ENCODE measurements around the gene SLC9A3. TPM values are rescaled to one million over a fixed set of nuclear protein-coding genes. Genes with fewer than 3 reads are reported as not detected.

SLC9A3 gene
- polyA plus RNA-seq, 6 donors from 2014 or later, result 0.84 to 2.1 (median 1.6) TPM

DNA sequence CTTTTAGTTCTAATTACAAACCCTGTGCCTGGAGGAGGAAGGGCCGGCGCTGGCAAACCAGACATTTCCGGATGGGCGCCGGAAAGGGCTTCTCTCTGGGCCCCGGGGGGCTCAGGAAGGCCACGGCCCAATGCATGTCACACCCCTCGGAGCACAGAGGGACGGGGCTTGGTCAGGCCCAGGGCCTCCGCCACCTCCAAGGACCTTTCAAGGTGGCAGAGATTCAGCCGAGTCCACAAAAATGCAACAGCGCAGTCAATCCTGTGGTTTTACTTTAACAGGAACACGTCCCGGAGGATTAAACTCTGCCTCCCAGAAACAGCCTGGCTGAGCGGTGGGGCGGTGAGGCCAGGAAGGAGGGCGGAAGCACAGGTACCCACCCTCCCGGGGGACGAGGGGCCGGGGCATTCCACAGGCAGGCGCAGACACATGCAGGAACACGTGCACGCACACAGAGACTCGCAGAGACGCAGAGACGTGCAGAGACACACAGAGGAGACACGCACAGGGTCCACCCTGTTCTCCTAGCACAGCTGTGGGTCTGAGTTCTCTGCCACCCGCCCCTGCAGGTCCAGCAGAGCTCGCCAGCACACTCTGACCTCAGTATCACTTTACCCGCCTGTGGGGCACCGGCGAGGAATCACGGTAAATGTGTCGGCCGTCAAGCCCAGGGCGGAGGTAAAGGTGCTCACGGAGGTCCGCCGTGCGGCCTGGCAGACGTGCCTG lies 23.0 kb downstream of the SLC9A3 start:
- H3K4me3 Mint-ChIP-seq, result peak overlapping the region in 3 of 8 donors; percentile 16 to 63 (median 27)
- H3K27ac Mint-ChIP-seq, result no peak overlapping the region
- H3K4me1 Mint-ChIP-seq, result peaks cover 4 to 21% (median 7%) of the 10 kb centered on the region in 3 donors
- H3K9me3 Mint-ChIP-seq, result peaks cover 0 to 4% (median 2%) of the 10 kb centered on the region in 7 donors
- ATAC-seq (ENCODE audit: low read depth in 2 of 2) (no peak), DNase-seq (no peak)
- peaks cover 23 to 79% (median 41%) of the 10 kb centered on the region in 3 donors for H3K27me3 Mint-ChIP-seq
- peaks cover 0 to 7% of the 10 kb centered on the region in 2 donors for H3K36me3 Mint-ChIP-seq

DNA sequence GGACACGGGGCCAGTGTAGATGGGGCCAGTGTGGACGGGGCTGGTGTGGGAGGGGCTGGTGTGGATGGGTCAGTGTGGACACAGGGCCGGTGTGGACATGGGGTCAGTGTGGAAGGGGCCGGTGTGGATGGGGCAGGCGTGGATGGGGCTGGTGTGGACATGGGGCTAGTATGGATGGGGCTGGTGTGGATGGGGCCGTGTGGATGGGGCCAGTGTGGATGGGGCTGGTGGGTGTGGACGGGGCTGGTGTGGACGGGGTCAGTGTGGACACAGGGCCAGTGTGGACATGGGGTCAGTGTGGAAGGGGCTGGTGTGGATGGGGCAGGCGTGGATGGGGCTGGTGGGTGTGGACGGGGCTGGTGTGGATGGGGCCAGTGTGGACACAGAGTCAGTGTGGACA lies 23.8 kb downstream of the SLC9A3 start:
- Mint-ChIP-seq H3K36me3 (peaks cover 0 to 7% of the 10 kb centered on the region in 2 donors), H3K27ac (peak overlapping the region in 1 of 6 donors; percentile 72), H3K9me3 (peaks cover 0 to 4% (median 2%) of the 10 kb centered on the region in 7 donors), H3K27me3 (peaks cover 23 to 82% (median 41%) of the 10 kb centered on the region in 3 donors), H3K4me3 (no peak overlapping the region), H3K4me1 (peaks cover 4 to 21% (median 7%) of the 10 kb centered on the region in 3 donors)
- ATAC-seq (ENCODE audit: low read depth in 2 of 2) (no peak), DNase-seq (no peak)

GRCh38 chr5:499233-500209 lies 24.7 kb downstream of the SLC9A3 start:
- H3K27me3 Mint-ChIP-seq, result peaks cover 23 to 82% (median 41%) of the 10 kb centered on the region in 3 donors
- H3K27ac Mint-ChIP-seq, result no peak overlapping the region
- no peak overlapping the region for H3K4me3 Mint-ChIP-seq
- H3K9me3 Mint-ChIP-seq, result peaks cover 0 to 4% (median 2%) of the 10 kb centered on the region in 7 donors
- peaks cover 4 to 21% (median 7%) of the 10 kb centered on the region in 3 donors for H3K4me1 Mint-ChIP-seq
- ATAC-seq (ENCODE audit: low read depth in 2 of 2) (no peak), DNase-seq (no peak)
- peaks cover 0 to 7% of the 10 kb centered on the region in 2 donors for H3K36me3 Mint-ChIP-seq

GRCh38 chr5:497871-498509 lies 26.3 kb downstream of the SLC9A3 start:
- H3K9me3 Mint-ChIP-seq, result peaks cover 0 to 3% (median 0%) of the 10 kb centered on the region in 7 donors
- peaks cover 12 to 81% (median 28%) of the 10 kb centered on the region in 3 donors for H3K27me3 Mint-ChIP-seq
- ATAC-seq (ENCODE audit: low read depth in 2 of 2) (no peak), DNase-seq (no peak)
- peak overlapping the region in 1 of 8 donors; percentile 60 for H3K4me3 Mint-ChIP-seq
- H3K27ac Mint-ChIP-seq, result peak overlapping the region in 1 of 6 donors; percentile 20
- peaks cover 0 to 4% of the 10 kb centered on the region in 2 donors for H3K36me3 Mint-ChIP-seq
- peaks cover 4 to 21% (median 7%) of the 10 kb centered on the region in 3 donors for H3K4me1 Mint-ChIP-seq

DNA sequence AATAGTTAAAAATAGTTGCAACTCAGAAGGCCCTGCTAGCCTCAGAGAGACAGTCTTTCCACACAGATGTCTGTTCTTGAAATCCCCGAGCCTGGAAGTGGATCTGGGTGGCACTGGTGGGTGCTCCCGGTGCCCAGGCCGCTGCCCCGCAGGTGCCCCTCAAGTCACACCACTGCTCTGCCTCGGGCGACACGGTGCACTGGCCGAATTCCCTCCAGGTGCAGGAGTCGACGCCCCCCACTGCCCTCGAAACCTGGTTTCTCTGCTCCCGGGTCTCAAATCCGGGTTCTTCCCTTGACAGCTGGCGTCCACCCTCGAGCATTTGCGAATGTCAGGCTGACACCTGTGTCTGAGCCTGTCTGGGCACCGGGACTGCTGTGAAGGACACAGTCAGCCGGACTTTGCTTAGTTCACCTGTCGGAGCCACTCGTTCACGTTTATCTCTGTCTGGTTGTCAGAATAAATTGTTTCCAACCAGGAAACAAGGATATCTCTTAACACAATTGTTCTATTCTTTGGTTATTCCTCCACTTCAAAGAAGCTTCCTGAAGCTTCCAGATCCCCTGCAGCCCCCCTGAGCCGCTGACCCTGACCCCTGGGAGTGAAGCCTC lies 27.1 kb downstream of the SLC9A3 start:
- no peak for DNase-seq
- H3K4me3 Mint-ChIP-seq, result no peak overlapping the region
- H3K27me3 Mint-ChIP-seq, result peaks cover 4 to 77% (median 23%) of the 10 kb centered on the region in 3 donors
- ATAC-seq (ENCODE audit: low read depth in 2 of 2), result no peak
- H3K36me3 Mint-ChIP-seq, result no peaks in the 10 kb centered on the region
- H3K9me3 Mint-ChIP-seq, result no peaks in the 10 kb centered on the region
- H3K4me1 Mint-ChIP-seq, result peaks cover 4 to 18% (median 4%) of the 10 kb centered on the region in 3 donors
- H3K27ac Mint-ChIP-seq, result peak overlapping the region in 1 of 6 donors; percentile 36

DNA sequence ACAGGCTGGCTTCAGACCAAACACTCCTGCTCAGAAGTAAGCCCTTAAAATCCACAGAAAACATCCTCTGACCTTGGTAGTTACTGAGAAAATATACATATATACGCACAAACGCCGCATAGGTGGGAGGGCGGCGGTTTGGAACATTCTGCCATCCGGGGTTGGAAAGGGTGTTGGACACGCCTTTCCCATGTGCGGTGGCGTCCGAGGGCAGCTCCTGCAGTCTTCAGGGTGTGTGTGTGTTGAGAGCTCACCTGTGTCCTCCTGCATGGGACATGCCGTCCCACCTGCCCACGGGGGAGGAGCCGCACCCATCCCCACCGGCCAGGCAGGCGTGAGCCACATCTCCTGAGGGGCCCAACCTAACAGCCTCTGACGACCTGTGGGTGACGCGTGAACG lies 28.2 kb downstream of the SLC9A3 start:
- Mint-ChIP-seq H3K27me3 (peaks cover 0 to 76% (median 23%) of the 10 kb centered on the region in 3 donors), H3K27ac (no peak overlapping the region), H3K4me3 (no peak overlapping the region), H3K9me3 (no peaks in the 10 kb centered on the region), H3K4me1 (peaks cover 0 to 17% (median 4%) of the 10 kb centered on the region in 3 donors), H3K36me3 (no peaks in the 10 kb centered on the region)
- DNase-seq, result no peak
- no peak for ATAC-seq (ENCODE audit: low read depth in 2 of 2)

DNA sequence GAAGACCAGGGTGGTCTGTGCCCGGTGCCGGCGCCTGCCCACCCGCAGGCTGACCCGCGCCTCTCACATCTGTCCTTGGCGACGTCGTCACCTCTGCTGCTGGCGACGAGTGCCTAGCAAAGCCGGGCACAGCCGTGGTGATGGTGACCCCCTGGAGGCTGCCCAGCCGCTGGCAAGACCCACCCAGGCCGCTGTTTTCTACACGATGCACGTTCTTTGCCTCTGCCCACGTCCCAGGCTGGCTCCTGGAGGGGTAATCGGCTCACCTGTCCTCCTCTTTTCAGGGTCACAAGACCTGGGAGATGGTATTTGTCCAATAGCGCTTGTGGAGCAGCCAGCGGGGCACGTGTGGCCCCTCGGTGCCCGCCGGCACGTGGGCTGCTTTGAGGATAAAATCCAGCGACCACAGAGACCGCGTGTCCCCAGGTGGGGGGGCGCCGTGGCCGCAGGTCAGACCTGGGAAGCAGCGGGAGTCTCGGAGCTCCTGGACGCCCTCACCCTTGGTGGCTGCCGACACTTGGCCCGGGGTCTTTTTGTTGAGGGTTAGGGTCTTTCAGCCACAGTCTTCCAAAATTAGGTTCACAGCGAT lies 29.5 kb downstream of the SLC9A3 start:
- Mint-ChIP-seq H3K36me3 (no peaks in the 10 kb centered on the region), H3K27me3 (peaks cover 0 to 72% (median 10%) of the 10 kb centered on the region in 3 donors), H3K4me1 (peaks cover 0 to 5% (median 4%) of the 10 kb centered on the region in 3 donors), H3K9me3 (no peaks in the 10 kb centered on the region), H3K27ac (no peak overlapping the region), H3K4me3 (no peak overlapping the region)
- ATAC-seq (ENCODE audit: low read depth in 2 of 2), result no peak
- no peak for DNase-seq

GRCh38 chr5:493758-494157 lies 30.5 kb downstream of the SLC9A3 start:
- DNase-seq (no peak), ATAC-seq (ENCODE audit: low read depth in 2 of 2) (no peak)
- Mint-ChIP-seq H3K4me1 (peaks cover 0 to 5% (median 4%) of the 10 kb centered on the region in 3 donors), H3K4me3 (no peak overlapping the region), H3K27me3 (peaks cover 0 to 70% (median 10%) of the 10 kb centered on the region in 3 donors), H3K9me3 (no peaks in the 10 kb centered on the region), H3K36me3 (no peaks in the 10 kb centered on the region), H3K27ac (no peak overlapping the region)

GRCh38 chr5:493119-493701 lies 31.0 kb downstream of the SLC9A3 start:
- Mint-ChIP-seq H3K4me1 (peaks cover 0 to 5% (median 3%) of the 10 kb centered on the region in 3 donors), H3K4me3 (no peak overlapping the region), H3K36me3 (no peaks in the 10 kb centered on the region), H3K27ac (peak overlapping the region in 1 of 6 donors; percentile 31), H3K9me3 (no peaks in the 10 kb centered on the region), H3K27me3 (peaks cover 0 to 65% (median 5%) of the 10 kb centered on the region in 3 donors)
- DNase-seq (no peak), ATAC-seq (ENCODE audit: low read depth in 2 of 2) (no peak)

GRCh38 chr5:492314-492893 lies 31.8 kb downstream of the SLC9A3 start:
- H3K4me1 Mint-ChIP-seq, result peaks cover 0 to 5% (median 0%) of the 10 kb centered on the region in 3 donors
- no peak overlapping the region for H3K4me3 Mint-ChIP-seq
- DNase-seq (no peak), ATAC-seq (ENCODE audit: low read depth in 2 of 2) (no peak)
- no peaks in the 10 kb centered on the region for H3K9me3 Mint-ChIP-seq
- H3K27me3 Mint-ChIP-seq, result peaks cover 0 to 65% (median 0%) of the 10 kb centered on the region in 3 donors
- H3K36me3 Mint-ChIP-seq, result no peaks in the 10 kb centered on the region
- no peak overlapping the region for H3K27ac Mint-ChIP-seq

- Mint-ChIP-seq H3K9me3 (no peaks in the 10 kb centered on the region), H3K4me3 (no peak overlapping the region), H3K4me1 (peaks cover 0 to 5% (median 0%) of the 10 kb centered on the region in 3 donors), H3K36me3 (no peaks in the 10 kb centered on the region), H3K27me3 (peaks cover 0 to 61% (median 0%) of the 10 kb centered on the region in 3 donors), H3K27ac (no peak overlapping the region)
- DNase-seq, result no peak
- ATAC-seq (ENCODE audit: low read depth in 2 of 2), result no peak
Measured at GRCh38 chr5:491856-492155, 32.4 kb downstream of the SLC9A3 start.
